Activated T-cell treated with anti-CD3 and anti-CD28 coated beads for 48 hours (primary cell): ENCODE data around the gene STYXL1.

Experiments used
- DNase-seq: peaks from one replicate; pipeline ENCODE4 v3.0.0-alpha.2; 2020; ENCODE audit warnings: low read depth

The STYXL1 gene

DNA sequence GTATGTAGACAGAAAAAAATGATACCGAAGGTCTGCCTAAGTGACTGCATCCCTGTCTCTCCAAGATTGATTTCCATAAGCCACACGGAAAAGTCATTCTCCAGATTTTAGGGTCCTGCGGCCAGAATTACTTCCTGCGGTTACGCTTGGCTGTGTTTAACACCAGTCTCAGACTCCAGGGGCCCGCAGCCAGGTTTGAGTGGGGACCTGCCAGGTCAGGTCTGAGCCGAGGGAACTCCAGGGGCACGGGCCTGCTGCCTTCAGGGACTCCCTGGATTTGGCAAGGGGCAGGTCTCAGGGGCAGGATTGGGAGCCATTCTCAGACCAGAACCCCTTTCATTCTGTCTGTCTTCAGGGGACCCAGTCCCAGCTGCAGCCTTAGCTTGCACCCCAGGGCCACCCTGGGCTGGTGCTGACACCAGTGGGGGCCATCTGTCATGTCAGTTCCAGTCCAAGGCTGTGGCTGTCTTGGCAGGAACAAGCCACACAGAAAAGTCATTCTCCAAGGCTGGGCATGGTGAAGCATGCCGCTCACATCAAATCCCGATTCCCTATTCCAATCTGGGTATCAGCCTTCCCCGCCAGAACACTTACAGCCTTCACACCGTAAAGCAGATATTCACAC, 92.4 kb downstream of the STYXL1 start:
- no peak for DNase-seq

DNA sequence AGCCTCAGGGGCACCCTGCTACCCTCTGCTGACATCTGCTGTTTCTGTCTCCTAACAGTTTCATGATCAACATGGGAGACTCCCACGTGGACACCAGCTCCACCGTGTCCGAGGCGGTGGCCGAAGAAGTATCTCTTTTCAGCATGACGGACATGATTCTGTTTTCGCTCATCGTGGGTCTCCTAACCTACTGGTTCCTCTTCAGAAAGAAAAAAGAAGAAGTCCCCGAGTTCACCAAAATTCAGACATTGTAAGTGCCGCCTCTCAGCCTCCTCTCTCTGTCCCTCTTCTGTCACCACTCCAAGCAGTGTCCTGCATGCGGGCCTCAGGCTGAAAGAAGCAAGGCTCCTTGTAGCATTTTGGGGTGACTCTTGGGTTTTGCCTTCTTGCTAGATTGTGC, 93.9 kb downstream of the STYXL1 start:
- DNase-seq: no peak

DNA sequence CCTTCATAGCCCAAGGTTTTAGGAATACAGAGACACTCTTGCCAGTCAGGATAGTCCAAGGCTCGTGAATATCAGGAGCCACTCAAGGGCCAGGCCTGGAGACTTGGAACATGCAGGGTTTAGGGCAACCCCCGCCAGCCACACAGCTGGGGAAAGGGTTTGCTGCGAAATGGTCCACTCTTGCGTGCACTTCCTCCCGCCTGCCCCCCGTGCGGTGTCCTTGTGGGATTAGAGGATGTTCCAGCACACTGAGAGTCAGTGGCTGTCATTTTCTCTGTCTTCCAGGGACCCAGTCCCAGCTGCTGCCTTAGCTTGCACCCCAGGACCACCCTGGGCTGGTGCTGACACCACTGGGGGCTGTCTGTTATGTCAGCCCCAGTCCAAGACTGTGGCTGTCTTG, 94.4 kb downstream of the STYXL1 start:
- DNase-seq: no peak

DNA sequence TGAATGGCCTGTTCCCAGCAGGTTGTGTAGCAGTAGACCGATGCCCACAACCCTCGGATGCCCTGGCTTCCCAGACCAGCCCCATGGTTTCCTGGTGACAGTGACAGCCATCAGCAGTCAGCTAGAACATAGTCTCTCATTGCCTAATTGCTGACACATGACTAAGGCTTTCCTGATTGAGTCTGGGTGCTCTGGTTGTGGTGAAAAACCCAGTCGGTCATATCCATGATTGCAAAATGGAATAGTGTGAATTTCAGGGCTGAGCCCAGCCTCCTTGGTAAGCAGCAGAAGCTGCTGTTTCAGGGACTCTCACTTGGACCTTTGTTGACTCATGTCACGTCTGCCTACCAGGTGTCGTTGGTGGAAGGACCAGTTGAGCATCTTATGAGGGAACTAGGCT, 96.3 kb downstream of the STYXL1 start:
- DNase-seq: no peak

DNA sequence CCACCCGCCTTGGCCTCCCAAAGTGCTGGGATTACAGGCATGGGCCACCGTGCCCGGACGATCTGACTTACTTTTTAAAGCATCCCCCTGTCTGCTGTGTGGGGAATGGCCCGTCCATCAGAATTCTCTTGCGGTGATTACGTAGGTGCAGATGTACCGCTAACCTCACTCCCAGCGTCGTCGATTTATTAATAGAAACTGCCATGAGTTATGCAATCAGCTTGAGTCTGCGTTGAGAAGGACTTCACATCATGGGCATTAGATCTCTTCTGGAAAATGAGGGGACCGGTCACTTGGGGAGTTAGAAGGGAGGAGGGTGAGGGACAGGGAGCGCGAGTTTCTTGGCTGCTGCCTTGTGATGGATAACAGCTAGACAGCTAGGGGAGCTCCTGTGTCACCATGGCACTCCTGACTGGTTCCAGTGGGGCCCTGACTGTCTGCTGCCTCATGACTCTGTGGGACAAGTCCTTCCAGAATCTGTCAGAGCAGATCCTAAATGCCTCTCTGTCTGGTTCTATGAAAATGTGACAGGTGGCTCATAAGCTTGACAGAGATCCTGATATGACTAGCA, 97.6 kb downstream of the STYXL1 start:
- no peak for DNase-seq

DNA sequence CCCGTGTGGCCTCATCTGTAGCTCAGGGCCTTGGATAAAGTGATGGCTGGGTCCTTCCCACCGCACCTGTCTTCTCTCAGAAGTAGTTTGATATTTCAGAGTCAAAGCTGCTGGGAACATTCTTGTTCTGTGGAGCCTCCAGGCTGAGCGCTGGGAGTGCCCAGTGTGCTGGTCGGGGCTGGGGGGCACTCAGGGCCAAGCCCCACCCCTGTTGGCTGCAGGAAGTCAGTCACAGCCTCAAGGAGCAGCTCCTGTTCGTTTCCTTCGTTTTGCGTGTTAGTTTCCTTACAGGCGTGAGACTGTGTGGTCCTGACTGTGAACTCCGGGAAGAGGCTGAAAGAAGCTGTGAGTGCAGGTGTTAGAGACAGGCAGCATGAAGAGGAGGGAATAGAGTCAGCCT, 99.6 kb downstream of the STYXL1 start:
- no peak for DNase-seq
